HG03520 (cell line): ENCODE measurements around the gene MEIOB.

ENCODE experiments used
- ATAC-seq: cut with Tn5 transposase; IDR thresholded peaks from one replicate; pipeline ENCODE4 v1.9.1; 2021; ENCODE audit warnings: mild to moderate bottlenecking, moderate library complexity; ENCODE audit not compliant: unreplicated experiment

MEIOB gene

DNA sequence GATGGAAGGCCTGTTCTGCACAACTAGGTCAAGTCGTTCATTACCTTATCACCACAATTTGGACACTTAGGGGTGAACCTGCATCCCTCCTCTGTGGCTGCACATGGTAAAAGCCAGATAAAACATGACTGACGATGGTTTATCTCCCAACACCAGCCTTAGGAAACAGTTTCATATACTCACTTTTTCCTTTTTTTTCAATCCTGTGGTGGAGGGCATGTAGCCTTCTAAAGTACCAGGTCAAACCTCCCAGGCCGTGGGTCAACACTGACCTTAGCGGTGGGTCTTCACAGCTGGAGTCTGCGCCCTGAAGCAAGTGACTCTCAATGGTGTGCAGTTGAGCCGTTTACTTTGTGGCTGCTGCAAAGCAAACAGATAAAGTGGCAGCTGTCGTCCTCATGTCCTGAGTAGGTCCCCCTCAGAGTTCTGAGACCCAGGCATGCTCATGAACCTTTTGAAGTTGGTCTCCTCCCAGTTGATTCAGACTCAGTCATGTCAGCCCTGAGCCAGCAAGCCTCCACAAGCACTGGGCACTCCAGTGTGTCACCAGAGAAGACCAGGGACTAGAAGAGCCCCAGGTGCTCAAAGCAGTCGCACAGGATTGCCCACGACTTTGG, 39.0 kb downstream of the MEIOB start:
- no peak for ATAC-seq

- no peak for ATAC-seq
Measured at GRCh38 chr16:1831186-1832075, 40.5 kb downstream of the MEIOB start.

GRCh38 chr16:1830213-1830612, 41.8 kb downstream of the MEIOB start:
- ATAC-seq = no peak

GRCh38 chr16:1828645-1829410, 43.1 kb downstream of the MEIOB start:
- ATAC-seq = no peak

DNA sequence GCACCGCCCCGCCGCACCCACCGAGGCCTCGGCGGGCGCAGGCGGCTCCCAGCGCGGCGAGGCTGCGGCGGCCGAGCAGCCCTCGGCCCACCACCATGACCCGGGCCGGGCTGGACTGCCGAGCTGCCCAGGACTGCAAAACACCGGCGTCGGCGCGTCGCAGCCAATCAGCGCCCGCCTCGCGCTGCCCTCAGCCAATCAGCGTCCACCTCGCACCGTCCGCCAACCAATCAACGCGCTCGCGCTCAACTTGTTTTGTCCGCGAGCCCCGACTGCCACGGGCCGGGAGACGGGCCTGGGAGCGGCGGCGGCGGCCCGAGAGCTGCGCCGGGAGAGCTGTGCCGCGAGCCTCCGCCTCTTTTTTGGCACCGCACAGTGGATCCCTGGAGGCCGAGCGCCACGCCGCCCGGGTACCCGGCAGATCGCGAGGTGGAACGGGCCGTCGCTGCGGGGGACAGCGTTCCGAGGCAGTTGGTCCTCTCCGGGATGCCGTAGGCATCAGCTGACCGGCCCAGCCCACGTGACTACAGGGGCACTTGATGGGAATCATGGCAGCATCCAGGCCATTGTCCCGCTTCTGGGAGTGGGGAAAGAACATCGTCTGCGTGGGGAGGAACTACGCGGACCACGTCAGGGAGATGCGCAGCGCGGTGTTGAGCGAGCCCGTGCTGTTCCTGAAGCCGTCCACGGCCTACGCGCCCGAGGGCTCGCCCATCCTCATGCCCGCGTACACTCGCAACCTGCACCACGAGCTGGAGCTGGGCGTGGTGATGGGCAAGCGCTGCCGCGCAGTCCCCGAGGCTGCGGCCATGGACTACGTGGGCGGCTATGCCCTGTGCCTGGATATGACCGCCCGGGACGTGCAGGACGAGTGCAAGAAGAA, 45.0 kb downstream of the MEIOB start, which contains the start of the genes FAHD1 and HAGH:
Gene FAHD1 (plus strand): TSS at position 516 of the 883 bp plus-strand sequence. CDS start 33 bp downstream, at position 549.
Gene HAGH (minus strand): TSS at position 135 of the 883 bp plus-strand sequence. CDS start 38 bp downstream, at position 97.
- ATAC-seq = peak; percentile 80

DNA sequence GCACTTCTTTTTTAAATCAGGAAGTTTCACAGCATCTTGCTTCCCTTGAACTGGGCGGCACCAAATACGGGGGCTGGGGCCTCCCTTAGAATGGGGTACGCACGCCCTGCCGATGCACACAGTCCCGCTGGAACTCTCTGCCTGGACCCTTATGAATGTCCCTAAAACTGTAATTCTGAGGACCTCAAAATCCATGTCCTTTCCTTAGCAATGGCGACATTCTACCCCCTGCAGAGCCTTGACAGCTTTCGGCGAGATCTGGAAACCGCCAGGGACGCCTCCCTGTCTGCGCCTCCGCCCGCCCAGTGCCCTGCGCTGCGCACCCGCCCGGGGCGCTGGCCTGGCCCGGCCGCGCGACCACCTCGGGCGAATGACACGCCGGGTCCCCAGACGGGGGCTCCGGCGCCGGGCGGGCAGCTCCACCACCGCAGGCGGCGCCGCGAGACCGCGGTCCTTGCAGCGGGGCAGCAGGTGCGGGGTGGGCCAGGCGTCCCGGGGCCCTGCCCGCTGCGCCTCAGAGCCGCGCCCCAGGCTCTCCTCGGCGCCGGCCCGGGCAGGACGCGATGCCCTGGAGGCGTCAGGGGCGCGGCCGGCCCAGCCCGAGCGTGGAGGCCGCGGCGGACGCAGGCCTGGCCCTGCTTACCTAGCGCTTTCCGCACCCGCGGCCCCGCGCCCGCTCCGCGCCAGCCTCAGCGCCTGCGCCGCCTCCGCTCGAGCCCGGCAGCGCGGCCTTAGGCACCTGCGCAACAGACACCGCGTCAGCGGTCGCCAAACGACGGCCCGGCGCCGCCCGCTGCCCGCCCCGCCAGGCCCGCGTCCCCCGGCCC, 45.9 kb downstream of the MEIOB start:
- ATAC-seq = peak; percentile 41

DNA sequence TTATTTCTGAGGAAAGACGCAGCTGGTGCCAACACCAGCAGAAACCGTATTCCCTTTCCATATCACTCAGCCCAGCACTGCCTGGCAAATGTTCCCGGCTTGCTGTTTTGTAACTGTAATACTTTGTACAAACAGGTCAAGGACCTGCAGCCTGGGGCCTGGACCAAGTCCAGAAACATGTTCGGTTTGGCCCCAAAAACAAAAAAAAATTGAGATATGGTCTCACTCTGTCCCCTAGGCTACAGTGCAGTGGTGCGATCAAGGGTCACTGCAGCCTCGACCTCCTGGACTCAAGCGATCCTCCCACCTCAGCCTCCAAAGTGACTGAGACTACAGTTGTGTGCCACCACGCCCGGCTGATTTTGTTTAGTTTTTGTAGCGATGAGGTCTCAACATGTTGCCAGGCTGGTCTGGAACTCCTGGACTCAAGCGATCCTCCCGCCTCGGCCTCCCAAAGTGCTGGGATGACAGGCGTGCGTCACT, 46.5 kb downstream of the MEIOB start:
- no peak for ATAC-seq

DNA sequence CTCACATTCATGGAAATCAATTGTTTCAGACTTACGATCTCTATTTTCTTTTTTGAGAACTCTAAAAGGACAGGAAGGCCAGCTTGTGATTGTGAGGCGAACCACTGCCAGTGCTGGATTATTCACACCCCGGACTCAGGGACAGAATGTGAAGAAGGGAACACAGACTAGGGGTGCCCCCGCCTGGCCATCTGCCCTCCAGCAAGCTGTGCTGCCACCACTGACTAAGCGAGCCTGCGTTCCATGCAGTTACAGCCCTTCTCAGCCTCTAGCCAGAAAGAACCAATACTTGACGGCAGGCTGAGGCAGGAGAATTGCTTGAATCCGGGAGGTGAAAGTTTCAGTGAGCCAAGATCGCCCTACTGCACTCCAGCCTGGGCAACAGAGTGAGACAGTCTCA, 48.1 kb downstream of the MEIOB start:
- no peak for ATAC-seq

- ATAC-seq = no peak
Measured at GRCh38 chr16:1822801-1823200, 49.2 kb downstream of the MEIOB start.

- no peak for ATAC-seq
Measured at GRCh38 chr16:1821861-1822611, 49.9 kb downstream of the MEIOB start.

GRCh38 chr16:1820946-1821290, 51.0 kb downstream of the MEIOB start:
- no peak for ATAC-seq

DNA sequence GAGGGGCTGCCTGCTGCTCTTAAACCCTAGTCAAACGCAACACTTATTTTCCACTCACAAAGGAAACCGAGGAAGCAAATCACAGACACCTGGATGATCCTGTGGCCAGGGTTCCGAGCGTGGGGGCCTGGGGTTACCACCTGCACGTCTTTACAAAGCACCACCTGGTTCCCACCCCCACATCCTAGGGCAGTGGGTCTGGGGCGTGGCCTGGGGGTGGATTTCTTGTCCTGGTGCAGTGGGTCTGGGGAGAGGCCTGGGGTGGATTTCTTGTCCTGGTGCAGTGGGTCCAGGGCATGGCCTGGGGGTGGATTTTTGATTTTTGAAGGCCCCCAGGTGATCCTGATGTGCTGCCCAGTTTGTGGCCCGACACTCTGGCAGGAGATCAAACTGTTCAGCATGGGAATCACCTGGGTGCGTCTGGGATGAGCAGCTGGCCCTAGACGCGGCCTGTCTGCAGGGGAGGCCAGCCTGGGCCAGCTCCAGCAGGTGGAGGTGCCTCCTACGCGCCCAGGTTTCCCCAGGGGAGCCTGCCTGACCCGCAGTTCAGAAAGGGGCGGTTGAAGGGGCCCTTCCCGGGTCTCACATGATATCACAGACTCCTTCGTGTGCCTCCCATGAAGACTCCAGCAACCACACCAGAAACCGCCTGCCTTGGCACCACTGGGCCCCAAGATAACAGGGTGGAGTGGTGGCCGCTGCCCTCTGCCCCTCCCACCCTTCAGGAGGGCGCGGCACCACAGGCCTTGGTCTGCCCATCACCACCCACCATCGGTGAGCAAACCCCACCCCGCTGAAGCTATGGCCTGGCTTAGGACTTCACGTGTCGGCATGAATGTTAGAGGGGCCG, 51.6 kb downstream of the MEIOB start:
- no peak for ATAC-seq

GRCh38 chr16:1819611-1820010, 52.4 kb downstream of the MEIOB start:
- ATAC-seq = no peak

DNA sequence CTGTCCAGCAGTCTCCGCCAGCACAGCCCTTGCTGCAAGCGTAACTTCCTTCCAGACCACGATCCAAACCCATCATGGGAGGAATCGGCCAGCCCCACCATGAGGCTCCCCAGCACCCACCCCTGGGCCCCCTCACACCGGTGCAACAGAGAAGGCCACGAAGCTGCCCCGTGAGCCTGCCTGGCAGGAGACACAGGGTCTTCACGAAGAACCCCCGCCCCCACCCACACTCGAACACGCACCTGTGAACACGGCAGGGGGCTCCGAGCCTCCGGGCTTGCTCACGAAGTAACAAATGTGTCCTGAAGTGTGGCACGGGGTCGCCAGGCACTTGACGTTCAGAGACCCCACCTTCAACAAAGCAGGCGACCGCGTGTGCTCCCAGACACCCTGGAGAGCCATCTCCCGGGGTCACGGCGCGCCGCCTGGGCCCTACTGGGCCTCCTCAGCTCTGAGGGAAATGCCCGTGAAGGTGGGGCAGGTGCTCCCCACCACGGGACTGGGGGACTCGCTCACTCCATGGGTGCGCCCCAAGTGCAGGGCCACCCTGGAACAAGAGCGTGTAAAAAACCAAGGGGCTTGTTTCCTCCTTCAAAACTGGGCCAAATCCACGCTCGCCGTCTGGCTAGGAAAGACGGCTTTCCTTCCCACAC, 53.0 kb downstream of the MEIOB start:
- ATAC-seq = no peak

DNA sequence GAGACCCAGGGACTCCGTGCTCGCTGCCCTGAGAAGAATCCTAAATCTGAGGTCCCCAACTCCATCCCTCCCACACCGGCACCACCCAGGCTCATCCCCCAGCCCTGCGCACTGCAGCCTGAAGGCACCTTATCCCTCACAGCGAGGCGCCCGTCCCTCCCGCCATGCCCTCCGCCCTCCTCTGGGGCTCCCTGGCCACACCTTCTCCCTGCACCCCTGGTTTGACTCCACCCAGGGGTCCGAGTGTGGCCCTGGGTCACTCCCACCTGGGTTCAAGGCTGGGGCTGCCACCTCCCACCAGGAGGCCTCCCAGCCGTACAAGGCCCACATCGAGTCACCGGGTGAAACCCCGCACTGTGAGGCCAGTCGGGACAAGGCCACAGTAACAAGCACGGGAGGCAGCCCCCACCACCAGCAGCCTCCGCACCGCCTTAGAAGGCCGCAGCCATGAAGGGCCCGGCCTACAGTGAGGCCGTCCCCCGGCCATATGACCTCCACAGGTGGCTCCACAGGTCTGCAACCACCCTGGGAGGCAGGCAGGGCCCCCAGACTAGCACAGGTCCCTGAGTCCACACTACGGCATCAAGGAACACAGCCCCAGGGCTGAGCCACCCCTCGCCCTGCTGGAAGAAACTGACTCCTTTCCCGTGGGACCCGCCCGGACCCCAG, 53.6 kb downstream of the MEIOB start:
- ATAC-seq = no peak

DNA sequence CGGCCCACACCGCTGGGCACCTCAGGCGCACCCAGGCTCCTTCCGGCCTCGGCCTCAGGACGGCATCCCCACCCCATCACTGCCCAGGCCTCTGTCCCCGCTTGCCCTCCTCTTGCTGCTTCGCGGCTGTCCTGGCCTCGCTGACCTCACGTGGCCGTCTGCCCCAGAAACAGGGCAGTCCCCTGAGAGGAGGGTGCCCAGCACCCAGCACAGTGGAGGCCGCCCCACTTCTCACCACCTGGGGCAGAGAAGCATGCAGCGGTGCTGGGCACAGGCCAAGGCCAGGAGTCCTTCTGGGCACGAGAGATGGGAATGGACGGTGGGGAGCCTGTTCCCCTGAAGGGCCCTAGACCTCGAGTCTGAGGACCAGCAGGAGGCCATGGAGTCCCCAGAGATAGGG, 54.2 kb downstream of the MEIOB start:
- no peak for ATAC-seq

GRCh38 chr16:1817276-1817589, 54.7 kb downstream of the MEIOB start:
- ATAC-seq = no peak
